GM13977 (cell line): ENCODE results near the gene GPX2.

Source experiments
- DNase-seq: peaks from one replicate; pipeline ENCODE4 v3.0.0; 2012; ENCODE audit warnings: low spot score
- CTCF ChIP-seq: IDR thresholded peaks from 2 replicates; pipeline ENCODE4 v1.5.1; 2012; ENCODE audit warnings: mild to moderate bottlenecking, control low read depth; ENCODE audit not compliant: insufficient read depth; ENCODE audit errors: extremely low read depth, missing control alignments
- in situ Hi-C: fragments of 300-500 bp; cut with MboI; formaldehyde crosslinking; loops from one replicate; pipeline ENCODE4 v1.12.0; 2022; ENCODE audit warnings: low sequenced_read_pairs, low pct_unique_long_range_greater_than_20kb, mixed read lengths, inconsistent platforms; ENCODE audit not compliant: unreplicated experiment

GPX2 gene

GRCh38 chr14:64954491-64955240 lies 12.1 kb upstream of the GPX2 start:
- no peak for DNase-seq
- no peak for TF ChIP-seq CTCF
- in situ Hi-C loops = no loop called here

- in situ Hi-C loops = no loop called here
- TF ChIP-seq CTCF = no peak
- no peak for DNase-seq
Observed at GRCh38 chr14:64953661-64954060, 11.1 kb upstream of the GPX2 start.

- in situ Hi-C loops = no loop called here
- no peak for DNase-seq
- no peak for TF ChIP-seq CTCF
Observed at GRCh38 chr14:64953310-64953654, 10.7 kb upstream of the GPX2 start.

- DNase-seq = peak; percentile 82
- TF ChIP-seq CTCF = peak; percentile 40
- in situ Hi-C loops = no loop called here
Observed at GRCh38 chr14:64952598-64953309, 10.2 kb upstream of the GPX2 start.

GRCh38 chr14:64951724-64952123 lies 9.2 kb upstream of the GPX2 start:
- no peak for DNase-seq
- in situ Hi-C loops = no loop called here
- TF ChIP-seq CTCF = no peak

- no peak for DNase-seq
- in situ Hi-C loops = no loop called here
- no peak for TF ChIP-seq CTCF
Observed at GRCh38 chr14:64951291-64951690, 8.7 kb upstream of the GPX2 start.
